ENCODE data around the gene PPP1R13B.

- TF ChIP-seq CTCF (conservative IDR thresholded peaks at IDR 0.05) (no peak), EZH2 (IDR thresholded peaks at IDR 0.05; ENCODE audit: low read depth) (no peak)
Observed at GRCh38 chr14:103711516-103712431, 135.6 kb downstream of the PPP1R13B start.

All from PC-9 (cell line).